K562 (cell line): Measurements from ENCODE around the gene RAPGEF5. TPM values are rescaled to one million over a fixed set of nuclear protein-coding genes. Genes with fewer than 3 reads are reported as not detected.

Source experiments
- ATAC-seq: fragments of 200-7000 bp; cut with Tn5 transposase; 3 replicates; pipeline ENCODE4 v1.9.1; 2020; ENCODE audit warnings: moderate library complexity
- BruUV-seq: library from RNA; stranded (reverse); fragments of 400-500 nt; replicated peaks from 2 replicates; lab custom pipeline; 2021; lab: Mats Ljungman, UMichigan
- CTCF ChIA-PET: fragments of 300-600 bp; formaldehyde crosslinking; extraction: SDS; loops from one replicate; lab custom pipeline; 2021; ENCODE audit warnings: low intra/inter-chr PET ratio; lab: Yijun Ruan, JAX
- POLR2A ChIA-PET: fragments of 300-600, 350-650 bp; sonication (Branson Sonifier 250); formaldehyde crosslinking; extraction: SDS; loops from one replicate; lab custom pipeline; 2021; ENCODE audit warnings: antibody characterized with exemption, inconsistent platforms; lab: Yijun Ruan, JAX
- DNase-seq, 4 experiments: peaks; one replicate each; pipeline versions ENCODE4 v3.0.0 to v3.0.0-alpha.2; 2011 to 2018; ENCODE audit warnings: low spot score in 3 of 4, mixed read lengths in 3 of 4; ENCODE audit errors: extremely low read depth in 1 of 4
- FAIRE-seq: peaks from 2 replicates; lab custom pipeline; 2011; peaks lifted over from hg19 to GRCh38; lab: Jason Lieb, UNC
- H2AFZ ChIP-seq: 2 replicates; pipeline ENCODE4 v1.6.0; 2011; ENCODE audit warnings: low read depth, low read length, control low read depth, inconsistent platforms
- H3K27ac ChIP-seq: fragments of 200-600 bp; 3 replicates; pipeline ENCODE4 v1.8.0; 2011; ENCODE audit warnings: low read depth, mild to moderate bottlenecking, control low read depth, inconsistent platforms, low read length, moderate library complexity, mixed read lengths; ENCODE audit errors: extremely low read depth
- H3K27me3 ChIP-seq, 2 experiments: fragments of 300-600 bp in 1 of 2; 2 replicates in 1 of 2; 3 replicates in 1 of 2; pipeline versions ENCODE4 v1.6.0 to v1.8.0; 2011; ENCODE audit warnings: inconsistent platforms in 2 of 2, low read length in 2 of 2, mild to moderate bottlenecking in 1 of 2, mixed read lengths in 1 of 2, moderate library complexity in 1 of 2; ENCODE audit not compliant: control insufficient read depth in 2 of 2, insufficient read depth in 2 of 2
- H3K36me3 ChIP-seq: fragments of 300-600 bp; 3 replicates; pipeline ENCODE4 v1.8.0; 2011; ENCODE audit warnings: mild to moderate bottlenecking, low read length, inconsistent platforms; ENCODE audit not compliant: control insufficient read depth, insufficient read depth
- H3K4me1 ChIP-seq, 2 experiments: fragments of 200-600 bp in 1 of 2; replicated peaks in 1 of 2; 2 replicates in 1 of 2; 3 replicates in 1 of 2; pipeline versions ENCODE4 v1.5.1 to v1.8.0; 2011; ENCODE audit warnings: inconsistent platforms in 2 of 2, low read length in 2 of 2, mild to moderate bottlenecking in 1 of 2, mixed read lengths in 1 of 2, moderate library complexity in 1 of 2; ENCODE audit not compliant: control insufficient read depth in 2 of 2, insufficient read depth in 2 of 2
- H3K4me2 ChIP-seq: 2 replicates; pipeline ENCODE4 v1.6.1; 2011; ENCODE audit warnings: low read length, control low read depth, inconsistent platforms, mixed read lengths; ENCODE audit not compliant: insufficient read depth
- H3K4me3 ChIP-seq: fragments of 200-600 bp; sonication (generic), shearing (Covaris generic); 2 replicates; pipeline ENCODE4 v1.5.1; 2016; ENCODE audit warnings: control low read depth, inconsistent platforms
- H3K79me2 ChIP-seq: fragments of 200-600 bp; 3 replicates; pipeline ENCODE4 v1.8.0; 2011; ENCODE audit warnings: low read length, inconsistent platforms; ENCODE audit not compliant: control insufficient read depth, insufficient read depth
- H3K9ac ChIP-seq, 2 experiments: 2 replicates each; pipeline versions ENCODE4 v1.6.0 to v1.6.1; 2011; ENCODE audit warnings: low read depth in 2 of 2, low read length in 2 of 2, control low read depth in 1 of 2, inconsistent platforms in 1 of 2, mild to moderate bottlenecking in 1 of 2, mixed read lengths in 1 of 2; ENCODE audit not compliant: insufficient read depth in 1 of 2
- H3K9me1 ChIP-seq: one replicate; pipeline ENCODE4 v1.6.0; 2011; ENCODE audit warnings: inconsistent platforms, mild to moderate bottlenecking, low read length, moderate library complexity; ENCODE audit not compliant: control insufficient read depth, insufficient read depth
- H3K9me3 ChIP-seq: replicated peaks from 2 replicates; pipeline ENCODE4 v1.5.1; 2011; ENCODE audit warnings: low read depth, low read length, inconsistent platforms; ENCODE audit not compliant: control insufficient read depth, insufficient read depth
- H4K20me1 ChIP-seq: replicated peaks from 2 replicates; pipeline ENCODE4 v1.6.1; 2011; ENCODE audit warnings: low read length, inconsistent platforms, mixed read lengths; ENCODE audit not compliant: control insufficient read depth, insufficient read depth
- ATF7 ChIP-seq: fragments of 450-650 bp; IDR thresholded peaks from 2 replicates; pipeline ENCODE4 v1.7.1; 2014; ENCODE audit warnings: mild to moderate bottlenecking, moderate library complexity
- KLF1 ChIP-seq: fragments of 450-650 bp; IDR thresholded peaks from 2 replicates; pipeline ENCODE4 v1.6.1; 2016; ENCODE audit warnings: missing genetic modification characterization, missing compliant biosample characterization
- MED1 ChIP-seq: sonication (generic); formaldehyde crosslinking; IDR thresholded peaks from 2 replicates; pipeline ENCODE4 v1.8.1; 2023; ENCODE audit warnings: missing genetic modification reagents, borderline replicate concordance
- STAT5A ChIP-seq: IDR thresholded peaks from 2 replicates; pipeline ENCODE4 v1.6.1; 2012; ENCODE audit warnings: low read length, inconsistent platforms, borderline replicate concordance
- ZBED1 ChIP-seq: IDR thresholded peaks from 2 replicates; pipeline ENCODE4 v1.6.1; 2014
- ZFP1 ChIP-seq: fragments of 450-650 bp; formaldehyde crosslinking; IDR thresholded peaks from 2 replicates; pipeline ENCODE4 v1.4.0; 2020; ENCODE audit warnings: mild to moderate bottlenecking, mixed read lengths
- ZNF324 ChIP-seq: fragments of 250-450 bp; sonication (Bioruptor Pico); IDR thresholded peaks from 2 replicates; pipeline ENCODE4 v1.4.0; 2020; ENCODE audit warnings: mild to moderate bottlenecking
- WGBS: fragments of 100-300 bp; shearing (Covaris generic); methylation state at CpG from one replicate; pipeline ENCODE4 v1.1.6; 2016; ENCODE audit warnings: low coverage, mixed read lengths; ENCODE audit not compliant: insufficient coverage; ENCODE audit errors: missing lambda C conversion rate; 5-methylcytosine and 5-hydroxymethylcytosine counted together
- in situ Hi-C: fragments of 300-500 bp; cut with MboI; formaldehyde crosslinking; loops from 4 replicates; pipeline ENCODE4 v1.15.0; 2018; ENCODE audit warnings: inconsistent platforms, mixed read lengths
- intact Hi-C: fragments of 100-400 bp; cut with micrococcal nuclease; formaldehyde crosslinking; loops from 2 replicates; pipeline ENCODE4 v1.14.2; 2022
- polyA plus RNA-seq, 8 experiments: library from polyadenylated mRNA; depleted of rRNA in 4 of 8; stranded (reverse) in 5 of 8; unstranded in 3 of 8; fragments of >200 nt; fragmentation: Nextera tagmentation in 2 of 8; fragmentation: Illumina TruSeq in 1 of 8; extraction: Ambion mirVana in 2 of 8; extraction: Trizol in 1 of 8; gene quantifications; 2 replicates each; pipeline versions ENCODE4 v1.2.1 to v1.2.3, GENCODE V29; 2011 to 2014; ENCODE audit warnings: inconsistent platforms in 1 of 8, missing spikeins in 1 of 8
- total RNA-seq, 7 experiments: library from RNA; depleted of rRNA in 6 of 7; stranded (reverse); fragments of >200 nt in 6 of 7; fragmentation: Illumina TruSeq in 2 of 7; extraction: Trizol in 2 of 7; gene quantifications; 2 replicates each; pipeline versions ENCODE4 v1.2.1 to v1.2.3, GENCODE V29; 2011 to 2021; ENCODE audit warnings: low replicate concordance in 1 of 7
- TF ChIP-seq, protein P1 (sequence below), 2 experiments: fragments of 450-650 bp in 1 of 2; sonication (generic) in 1 of 2; formaldehyde crosslinking; conservative IDR thresholded peaks; 2 replicates each; pipeline versions ENCODE4 v1.4.0 to v1.8.1; 2020 to 2022; ENCODE audit warnings: mild to moderate bottlenecking in 1 of 2, missing genetic modification reagents in 1 of 2
- TF ChIP-seq, protein P2 (sequence below): sonication (generic); formaldehyde crosslinking; IDR thresholded peaks from 2 replicates; pipeline ENCODE4 v1.8.0; 2022; ENCODE audit warnings: mild to moderate bottlenecking, missing genetic modification reagents, borderline replicate concordance

Gene RAPGEF5
- total and polyA plus RNA-seq, 9 of the 15 experiments (the other 6 are each of a cell fraction or from before 2014, with no cell fraction given) = 0.39 to 2.0 (median 1.1) TPM

DNA sequence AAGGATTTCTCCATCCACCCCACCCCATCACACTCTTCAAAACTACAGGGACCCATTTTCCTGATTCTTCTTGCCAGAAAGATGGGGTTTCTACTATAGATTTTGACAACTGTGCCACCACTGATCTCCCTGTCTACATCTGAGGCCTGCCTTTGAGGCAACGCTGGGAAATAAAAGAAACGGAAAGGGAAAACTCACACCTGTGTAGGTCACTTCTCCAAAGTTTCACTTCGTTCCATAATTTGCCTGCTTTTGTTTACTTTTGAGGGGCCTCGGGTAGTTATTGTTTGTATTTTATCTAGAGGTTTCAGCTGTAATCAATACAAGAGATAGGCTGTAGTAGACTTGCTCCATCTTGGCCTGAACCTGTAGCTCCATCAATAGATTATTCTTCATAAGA, 56.1 kb downstream of the RAPGEF5 start:
- H3K36me3 ChIP-seq = no peaks in the 10 kb centered on the region
- H3K79me2 ChIP-seq = no peaks in the 10 kb centered on the region

More for the DNA sequence above, 56.1 kb downstream of the RAPGEF5 start:
- H4K20me1 ChIP-seq = no peaks in the 10 kb centered on the region
- no peak overlapping the region for H3K9ac ChIP-seq
- H3K4me2 ChIP-seq = no peak overlapping the region
- in situ Hi-C loops = no loop called here
- H3K9me3 ChIP-seq = 0 out of 2 replicates have a peak, but pooled peaks cover 2% of the 10 kb centered on the region
- H3K4me3 ChIP-seq = no peak overlapping the region
- peaks cover 10 to 23% of the 10 kb centered on the region in 2 experiments for H3K4me1 ChIP-seq
- H3K9me1 ChIP-seq = no peaks in the 10 kb centered on the region
- WGBS = 69% methylated on average over 4 of the region's 4 CpGs
- intact Hi-C loops = no loop called here
- TF ChIP-seq ZFP1 (no peak), ATF7 (no peak), STAT5A (no peak), KLF1 (no peak), ZNF324 (no peak), ZBED1 (no peak), MED1 (CRISPR knock-in tag) (no peak)
- TF ChIP-seq, protein P1, sequence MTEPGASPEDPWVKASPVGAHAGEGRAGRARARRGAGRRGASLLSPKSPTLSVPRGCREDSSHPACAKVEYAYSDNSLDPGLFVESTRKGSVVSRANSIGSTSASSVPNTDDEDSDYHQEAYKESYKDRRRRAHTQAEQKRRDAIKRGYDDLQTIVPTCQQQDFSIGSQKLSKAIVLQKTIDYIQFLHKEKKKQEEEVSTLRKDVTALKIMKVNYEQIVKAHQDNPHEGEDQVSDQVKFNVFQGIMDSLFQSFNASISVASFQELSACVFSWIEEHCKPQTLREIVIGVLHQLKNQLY (CRISPR knock-in tag; conservative IDR thresholded peaks at IDR 0.05) = no peak
- TF ChIP-seq, protein P2, sequence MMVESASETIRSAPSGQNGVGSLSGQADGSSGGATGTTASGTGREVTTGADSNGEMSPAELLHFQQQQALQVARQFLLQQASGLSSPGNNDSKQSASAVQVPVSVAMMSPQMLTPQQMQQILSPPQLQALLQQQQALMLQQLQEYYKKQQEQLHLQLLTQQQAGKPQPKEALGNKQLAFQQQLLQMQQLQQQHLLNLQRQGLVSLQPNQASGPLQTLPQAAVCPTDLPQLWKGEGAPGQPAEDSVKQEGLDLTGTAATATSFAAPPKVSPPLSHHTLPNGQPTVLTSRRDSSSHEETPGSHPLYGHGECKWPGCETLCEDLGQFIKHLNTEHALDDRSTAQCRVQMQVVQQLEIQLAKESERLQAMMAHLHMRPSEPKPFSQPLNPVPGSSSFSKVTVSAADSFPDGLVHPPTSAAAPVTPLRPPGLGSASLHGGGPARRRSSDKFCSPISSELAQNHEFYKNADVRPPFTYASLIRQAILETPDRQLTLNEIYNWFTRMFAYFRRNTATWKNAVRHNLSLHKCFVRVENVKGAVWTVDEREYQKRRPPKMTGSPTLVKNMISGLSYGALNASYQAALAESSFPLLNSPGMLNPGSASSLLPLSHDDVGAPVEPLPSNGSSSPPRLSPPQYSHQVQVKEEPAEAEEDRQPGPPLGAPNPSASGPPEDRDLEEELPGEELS (CRISPR knock-in tag) = no peak
- H3K27me3 ChIP-seq = no peaks in the 10 kb centered on the region
- ChIA-PET CTCF (no interaction called here), POLR2A (interaction anchor here (0.6 to 3.0 kb wide), 3 partner anchors 12 to 1031 kb away, joined by 3 to 12 read pairs (median 3); no protein-coding TSS in a partner anchor)
- no TSS peak for BruUV-seq
- ATAC-seq = no peak
- DNase-seq = no peak
- FAIRE-seq = no peak
- no peak overlapping the region for H2AFZ ChIP-seq
- H3K27ac ChIP-seq = no peak overlapping the region
